Measurements from ENCODE around the gene ZSWIM8.
A peak's percentile ranks its signal among the peaks of the same experiment; 100 is the strongest.

ZSWIM8 gene

GRCh38 chr10:73812657-73813056 is 27.3 kb downstream of the ZSWIM8 start:
- no peak overlapping the region for H3K27ac Mint-ChIP-seq
- H3K36me3 Mint-ChIP-seq (ENCODE audit: low read depth) = peaks cover 39% of the 10 kb centered on the region
- H3K4me1 Mint-ChIP-seq (ENCODE audit: low read depth) = peaks cover 30% of the 10 kb centered on the region
- H3K27me3 Mint-ChIP-seq = no peaks in the 10 kb centered on the region
- no peaks in the 10 kb centered on the region for H3K9me3 Mint-ChIP-seq
- no peak overlapping the region for H3K4me3 Mint-ChIP-seq

- H3K4me3 Mint-ChIP-seq = no peak overlapping the region
Observed at GRCh38 chr10:73813333-73813732, 27.9 kb downstream of the ZSWIM8 start.

DNA sequence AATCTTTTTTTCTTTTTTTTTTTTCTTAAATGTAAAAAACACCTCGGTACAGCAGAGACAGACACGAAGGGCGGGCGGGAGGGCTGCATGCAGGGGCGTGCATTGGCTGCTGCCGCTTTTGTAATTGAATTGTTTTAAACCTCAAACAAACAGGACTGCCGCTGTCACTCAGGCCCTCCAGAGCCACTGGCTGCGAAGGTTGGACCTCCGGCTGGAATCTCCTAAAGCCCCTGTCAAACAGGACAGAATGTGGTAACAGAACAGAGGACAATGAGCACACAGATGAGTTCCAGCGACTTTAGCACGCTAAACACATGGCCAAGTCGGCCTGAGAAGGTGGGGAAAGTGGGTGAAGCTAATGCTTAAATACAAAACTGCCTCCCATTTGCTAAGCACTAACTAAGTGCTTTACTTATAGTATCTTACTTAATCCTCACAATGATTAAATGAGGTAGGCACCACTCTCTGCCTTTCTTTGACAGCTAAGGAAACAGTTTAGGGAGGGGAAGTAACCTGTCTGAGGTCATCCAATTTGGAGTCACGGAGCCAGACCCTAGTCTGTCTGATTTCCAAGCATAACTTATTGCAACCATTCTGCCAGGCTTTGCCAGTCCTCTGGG is 29.0 kb downstream of the ZSWIM8 start:
- Mint-ChIP-seq H3K9me3 (no peaks in the 10 kb centered on the region), H3K27me3 (no peaks in the 10 kb centered on the region), H3K4me3 (no peak overlapping the region), H3K36me3 (ENCODE audit: low read depth) (peaks cover 23% of the 10 kb centered on the region), H3K27ac (no peak overlapping the region), H3K4me1 (ENCODE audit: low read depth) (peaks cover 16% of the 10 kb centered on the region)

More at GRCh38 chr10:73813333-73813732, 27.9 kb downstream of the ZSWIM8 start:
- Mint-ChIP-seq H3K9me3 (no peaks in the 10 kb centered on the region), H3K36me3 (ENCODE audit: low read depth) (peaks cover 33% of the 10 kb centered on the region), H3K4me1 (ENCODE audit: low read depth) (peaks cover 27% of the 10 kb centered on the region), H3K27ac (no peak overlapping the region), H3K27me3 (no peaks in the 10 kb centered on the region)

GRCh38 chr10:73814896-73815718 is 29.7 kb downstream of the ZSWIM8 start:
- no peaks in the 10 kb centered on the region for H3K9me3 Mint-ChIP-seq
- H3K4me1 Mint-ChIP-seq (ENCODE audit: low read depth) = peaks cover 9% of the 10 kb centered on the region
- H3K36me3 Mint-ChIP-seq (ENCODE audit: low read depth) = peaks cover 15% of the 10 kb centered on the region
- no peak overlapping the region for H3K4me3 Mint-ChIP-seq
- no peaks in the 10 kb centered on the region for H3K27me3 Mint-ChIP-seq
- no peak overlapping the region for H3K27ac Mint-ChIP-seq

- Mint-ChIP-seq H3K4me1 (ENCODE audit: low read depth) (peaks cover 3% of the 10 kb centered on the region), H3K4me3 (no peak overlapping the region), H3K27me3 (no peaks in the 10 kb centered on the region), H3K27ac (no peak overlapping the region), H3K9me3 (no peaks in the 10 kb centered on the region), H3K36me3 (ENCODE audit: low read depth) (peaks cover 10% of the 10 kb centered on the region)
Observed at GRCh38 chr10:73815719-73816030, 30.3 kb downstream of the ZSWIM8 start.

- H3K36me3 Mint-ChIP-seq (ENCODE audit: low read depth) = peaks cover 9% of the 10 kb centered on the region
- no peaks in the 10 kb centered on the region for H3K27me3 Mint-ChIP-seq
- H3K9me3 Mint-ChIP-seq = no peaks in the 10 kb centered on the region
- no peak overlapping the region for H3K4me3 Mint-ChIP-seq
- H3K4me1 Mint-ChIP-seq (ENCODE audit: low read depth) = peaks cover 3% of the 10 kb centered on the region
- peak overlapping the region; percentile 42 for H3K27ac Mint-ChIP-seq
Observed at GRCh38 chr10:73816917-73817729, 31.7 kb downstream of the ZSWIM8 start.

- Mint-ChIP-seq H3K4me3 (no peak overlapping the region), H3K4me1 (ENCODE audit: low read depth) (no peaks in the 10 kb centered on the region), H3K27ac (no peak overlapping the region), H3K9me3 (no peaks in the 10 kb centered on the region), H3K36me3 (ENCODE audit: low read depth) (peaks cover 9% of the 10 kb centered on the region), H3K27me3 (no peaks in the 10 kb centered on the region)
Observed at GRCh38 chr10:73817826-73818225, 32.4 kb downstream of the ZSWIM8 start.

- no peak overlapping the region for H3K4me3 Mint-ChIP-seq
- H3K27me3 Mint-ChIP-seq = no peaks in the 10 kb centered on the region
- H3K36me3 Mint-ChIP-seq (ENCODE audit: low read depth) = peaks cover 9% of the 10 kb centered on the region
- H3K27ac Mint-ChIP-seq = no peak overlapping the region
- no peaks in the 10 kb centered on the region for H3K9me3 Mint-ChIP-seq
- H3K4me1 Mint-ChIP-seq (ENCODE audit: low read depth) = no peaks in the 10 kb centered on the region
Observed at GRCh38 chr10:73818402-73818801, 33.0 kb downstream of the ZSWIM8 start.

GRCh38 chr10:73819081-73819480 is 33.7 kb downstream of the ZSWIM8 start:
- H3K27ac Mint-ChIP-seq = no peak overlapping the region
- no peak overlapping the region for H3K4me3 Mint-ChIP-seq
- peaks cover 11% of the 10 kb centered on the region for H3K36me3 Mint-ChIP-seq (ENCODE audit: low read depth)
- no peaks in the 10 kb centered on the region for H3K4me1 Mint-ChIP-seq (ENCODE audit: low read depth)
- H3K9me3 Mint-ChIP-seq = no peaks in the 10 kb centered on the region
- no peaks in the 10 kb centered on the region for H3K27me3 Mint-ChIP-seq

DNA sequence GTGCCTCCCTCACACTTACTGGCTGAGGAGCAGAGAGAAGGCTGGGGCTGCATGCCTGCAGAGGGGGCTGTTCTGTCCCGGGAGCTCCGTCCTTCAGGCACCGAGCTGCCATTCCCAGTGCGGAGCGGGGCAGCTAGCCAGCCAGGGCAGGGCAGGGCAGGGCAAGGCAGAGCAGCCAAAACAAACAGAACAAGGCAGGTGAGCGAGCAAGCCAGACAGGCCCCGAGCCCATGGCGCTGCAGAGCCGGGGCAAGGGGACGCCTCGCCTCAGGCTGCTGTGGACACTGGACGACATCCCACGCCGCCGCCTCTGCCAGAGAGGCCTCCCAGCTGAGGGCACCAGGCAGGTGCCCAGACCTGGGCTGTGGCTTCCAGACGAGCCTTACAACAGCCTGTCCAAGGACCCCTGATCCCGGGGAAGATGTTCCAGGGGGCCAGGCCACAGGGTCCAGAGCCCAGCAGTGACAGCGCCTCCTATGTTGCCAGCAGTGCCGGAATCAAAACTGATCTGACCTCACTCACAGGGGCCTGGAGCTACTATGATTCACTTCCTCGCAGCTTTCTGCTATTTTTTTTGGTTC is 34.2 kb downstream of the ZSWIM8 start:
- peaks cover 11% of the 10 kb centered on the region for H3K36me3 Mint-ChIP-seq (ENCODE audit: low read depth)
- no peaks in the 10 kb centered on the region for H3K27me3 Mint-ChIP-seq

DNA sequence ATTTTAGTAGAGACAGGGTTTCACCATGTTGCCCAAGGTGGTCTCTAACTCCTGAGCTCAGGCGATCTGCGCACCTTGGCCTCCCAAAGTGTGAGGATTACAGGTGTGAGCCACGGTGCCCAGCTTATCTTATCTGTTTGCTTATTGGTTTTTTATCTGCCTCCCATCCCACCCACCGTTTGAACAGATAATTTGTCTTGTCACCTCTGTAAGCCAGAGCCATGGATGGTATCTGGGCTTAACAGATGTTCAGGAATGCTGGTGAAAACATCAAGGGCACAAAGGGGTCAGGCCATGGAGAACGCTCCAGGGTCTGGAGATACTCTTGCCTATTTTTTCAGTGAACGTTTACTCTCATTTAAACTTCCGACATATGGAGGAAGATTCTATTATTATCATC is 38.0 kb downstream of the ZSWIM8 start:
- H3K4me3 Mint-ChIP-seq = no peak overlapping the region
- no peaks in the 10 kb centered on the region for H3K9me3 Mint-ChIP-seq

More for the DNA sequence above, 34.2 kb downstream of the ZSWIM8 start:
- no peak overlapping the region for H3K4me3 Mint-ChIP-seq
- no peak overlapping the region for H3K27ac Mint-ChIP-seq
- H3K9me3 Mint-ChIP-seq = no peaks in the 10 kb centered on the region
- H3K4me1 Mint-ChIP-seq (ENCODE audit: low read depth) = no peaks in the 10 kb centered on the region

DNA sequence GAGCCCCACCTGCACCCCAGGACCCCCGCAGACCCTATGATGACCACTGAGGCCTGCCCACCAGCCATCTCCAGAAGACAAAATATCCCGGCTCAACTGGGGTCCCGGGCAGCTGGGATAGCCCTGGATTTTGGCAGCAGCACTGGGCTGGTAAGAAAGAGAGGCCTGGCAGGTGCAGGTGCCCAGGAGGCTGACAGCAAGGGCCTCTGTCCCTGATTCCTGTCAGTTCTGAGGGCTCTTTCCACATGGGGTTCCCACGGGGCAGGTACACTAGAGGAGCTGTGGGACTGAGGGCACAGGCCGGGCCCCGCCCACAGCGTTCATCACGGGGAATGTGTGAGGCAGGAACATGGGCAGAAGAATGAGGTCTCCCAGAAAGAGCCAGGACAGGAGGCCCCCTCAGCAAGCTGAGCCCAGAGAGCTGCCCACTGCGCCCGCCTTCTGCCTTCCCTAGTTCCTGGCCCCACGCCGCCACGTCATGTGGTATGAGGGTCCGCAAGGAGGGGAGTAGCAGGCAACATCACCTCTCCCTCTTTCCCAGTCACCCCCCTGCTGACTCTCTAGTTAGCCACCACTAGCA is 38.8 kb downstream of the ZSWIM8 start:
- Mint-ChIP-seq H3K4me3 (no peak overlapping the region), H3K27me3 (no peaks in the 10 kb centered on the region), H3K27ac (no peak overlapping the region), H3K36me3 (ENCODE audit: low read depth) (peaks cover 5% of the 10 kb centered on the region), H3K9me3 (no peaks in the 10 kb centered on the region), H3K4me1 (ENCODE audit: low read depth) (no peaks in the 10 kb centered on the region)

More for the DNA sequence above, 38.0 kb downstream of the ZSWIM8 start:
- peaks cover 5% of the 10 kb centered on the region for H3K36me3 Mint-ChIP-seq (ENCODE audit: low read depth)
- H3K4me1 Mint-ChIP-seq (ENCODE audit: low read depth) = no peaks in the 10 kb centered on the region
- H3K27ac Mint-ChIP-seq = no peak overlapping the region
- H3K27me3 Mint-ChIP-seq = no peaks in the 10 kb centered on the region

- H3K4me3 Mint-ChIP-seq = no peak overlapping the region
- no peaks in the 10 kb centered on the region for H3K4me1 Mint-ChIP-seq (ENCODE audit: low read depth)
- no peaks in the 10 kb centered on the region for H3K27me3 Mint-ChIP-seq
- H3K9me3 Mint-ChIP-seq = no peaks in the 10 kb centered on the region
- H3K36me3 Mint-ChIP-seq (ENCODE audit: low read depth) = peaks cover 5% of the 10 kb centered on the region
- H3K27ac Mint-ChIP-seq = no peak overlapping the region
Observed at GRCh38 chr10:73827346-73828089, 42.1 kb downstream of the ZSWIM8 start.

- Mint-ChIP-seq H3K27ac (no peak overlapping the region), H3K9me3 (no peaks in the 10 kb centered on the region), H3K4me1 (ENCODE audit: low read depth) (no peaks in the 10 kb centered on the region), H3K27me3 (no peaks in the 10 kb centered on the region), H3K36me3 (ENCODE audit: low read depth) (peaks cover 5% of the 10 kb centered on the region), H3K4me3 (no peak overlapping the region)
Observed at GRCh38 chr10:73828161-73828560, 42.8 kb downstream of the ZSWIM8 start.
